Epithelial cell of proximal tubule (primary cell): Measurements from ENCODE around the gene ITPR2. TPM values are rescaled to one million over a fixed set of nuclear protein-coding genes. Genes with fewer than 3 reads are reported as not detected.

Source experiments
- DNase-seq: peaks from one replicate; pipeline ENCODE4 v3.0.0-alpha.2; 2011; ENCODE audit warnings: low read depth
- H3K4me3 ChIP-seq: 2 replicates; pipeline ENCODE4 v1.5.1; 2011; ENCODE audit warnings: low read depth, mild to moderate bottlenecking, low read length
- CTCF ChIP-seq: conservative IDR thresholded peaks from 2 replicates; pipeline ENCODE4 v1.5.1; 2012; ENCODE audit warnings: low read depth, mild to moderate bottlenecking, low read length
- total RNA-seq: library from RNA; depleted of rRNA; stranded (reverse); fragments of >200 nt; gene quantifications from 2 replicates; pipeline ENCODE4 v1.2.3, GENCODE V29; 2015

ITPR2 gene
- total RNA-seq, 1 donor from 2014 or later: 13.5 TPM

GRCh38 chr12:26546535-26547314 lies 286.3 kb downstream of the ITPR2 start:
- DNase-seq: no peak
- no peak for TF ChIP-seq CTCF
- no peak overlapping the region for H3K4me3 ChIP-seq

GRCh38 chr12:26539131-26539530 lies 293.9 kb downstream of the ITPR2 start:
- TF ChIP-seq CTCF: no peak
- H3K4me3 ChIP-seq: no peak overlapping the region
- DNase-seq: no peak

- no peak for DNase-seq
- no peak for TF ChIP-seq CTCF
- H3K4me3 ChIP-seq: no peak overlapping the region
Measured at GRCh38 chr12:26537651-26538050, 295.3 kb downstream of the ITPR2 start.

- H3K4me3 ChIP-seq: no peak overlapping the region
- no peak for DNase-seq
- TF ChIP-seq CTCF: no peak
Measured at GRCh38 chr12:26537126-26537525, 295.9 kb downstream of the ITPR2 start.

- DNase-seq: no peak
- no peak overlapping the region for H3K4me3 ChIP-seq
- no peak for TF ChIP-seq CTCF
Measured at GRCh38 chr12:26535826-26536225, 297.2 kb downstream of the ITPR2 start.

GRCh38 chr12:26534071-26534470 lies 298.9 kb downstream of the ITPR2 start:
- no peak for TF ChIP-seq CTCF
- DNase-seq: no peak
- H3K4me3 ChIP-seq: no peak overlapping the region

- H3K4me3 ChIP-seq: no peak overlapping the region
- DNase-seq: no peak
- TF ChIP-seq CTCF: no peak
Measured at GRCh38 chr12:26533211-26533610, 299.8 kb downstream of the ITPR2 start.
